ENCODE results near the gene MYO1E.

DNA sequence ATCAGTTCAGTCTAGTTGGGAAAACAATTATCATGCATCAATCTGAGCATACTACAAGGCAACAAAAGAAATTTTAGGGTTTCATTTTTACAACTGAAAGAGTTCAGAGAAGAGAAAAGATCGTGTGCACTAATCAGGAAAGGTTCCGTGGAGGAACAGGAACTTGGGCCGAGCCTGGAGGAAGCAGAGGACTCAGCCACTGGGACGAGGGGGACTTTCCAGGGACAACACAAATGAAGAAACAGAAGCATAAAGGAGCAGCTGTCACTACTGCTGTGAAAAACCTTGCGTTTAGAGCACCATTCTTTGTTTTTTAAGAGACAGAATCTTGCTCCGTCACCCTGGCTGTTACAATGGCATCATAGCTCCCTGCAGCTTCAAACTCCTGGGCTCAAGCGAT lies 60.5 kb downstream of the MYO1E start:
- TF ChIP-seq POLR2AphosphoS5 (IDR thresholded peaks at IDR 0.05; ENCODE audit: low read depth, low read length) (no peak), BRCA1 (IDR thresholded peaks at IDR 0.05; ENCODE audit: low read depth, low read length) (no peak), HDAC6 (IDR thresholded peaks at IDR 0.05; ENCODE audit: low read depth, low read length) (no peak), CHD2 (IDR thresholded peaks at IDR 0.05; ENCODE audit: low read length) (no peak)
- TF ChIP-seq, protein P1, sequence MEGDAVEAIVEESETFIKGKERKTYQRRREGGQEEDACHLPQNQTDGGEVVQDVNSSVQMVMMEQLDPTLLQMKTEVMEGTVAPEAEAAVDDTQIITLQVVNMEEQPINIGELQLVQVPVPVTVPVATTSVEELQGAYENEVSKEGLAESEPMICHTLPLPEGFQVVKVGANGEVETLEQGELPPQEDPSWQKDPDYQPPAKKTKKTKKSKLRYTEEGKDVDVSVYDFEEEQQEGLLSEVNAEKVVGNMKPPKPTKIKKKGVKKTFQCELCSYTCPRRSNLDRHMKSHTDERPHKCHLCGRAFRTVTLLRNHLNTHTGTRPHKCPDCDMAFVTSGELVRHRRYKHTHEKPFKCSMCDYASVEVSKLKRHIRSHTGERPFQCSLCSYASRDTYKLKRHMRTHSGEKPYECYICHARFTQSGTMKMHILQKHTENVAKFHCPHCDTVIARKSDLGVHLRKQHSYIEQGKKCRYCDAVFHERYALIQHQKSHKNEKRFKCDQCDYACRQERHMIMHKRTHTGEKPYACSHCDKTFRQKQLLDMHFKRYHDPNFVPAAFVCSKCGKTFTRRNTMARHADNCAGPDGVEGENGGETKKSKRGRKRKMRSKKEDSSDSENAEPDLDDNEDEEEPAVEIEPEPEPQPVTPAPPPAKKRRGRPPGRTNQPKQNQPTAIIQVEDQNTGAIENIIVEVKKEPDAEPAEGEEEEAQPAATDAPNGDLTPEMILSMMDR (IDR thresholded peaks at IDR 0.05; ENCODE audit: control extremely low read depth in 1 of 3, insufficient read depth in 1 of 3, low read depth in 1 of 3, low read length in 3 of 3): no peak
